SU-DHL-6 (cell line): ENCODE data around the gene MAML3.

Experiments used
- EZH2phosphoT487 ChIP-seq: fragments of 200-600 bp; sonication (generic), shearing (Covaris generic); conservative IDR thresholded peaks from 2 replicates; pipeline ENCODE4 v1.6.1; 2018; ENCODE audit warnings: mild to moderate bottlenecking, antibody characterized with exemption, low read length, moderate library complexity, mixed read lengths
- TF ChIP-seq, protein P1 (sequence below): fragments of 200-600 bp; sonication (generic); IDR thresholded peaks from one replicate; pipeline ENCODE4 v1.5.1; 2017; ENCODE audit warnings: antibody characterized with exemption, mild to moderate bottlenecking, low read length, moderate library complexity; ENCODE audit not compliant: insufficient read depth, poor library complexity, severe bottlenecking

DNA sequence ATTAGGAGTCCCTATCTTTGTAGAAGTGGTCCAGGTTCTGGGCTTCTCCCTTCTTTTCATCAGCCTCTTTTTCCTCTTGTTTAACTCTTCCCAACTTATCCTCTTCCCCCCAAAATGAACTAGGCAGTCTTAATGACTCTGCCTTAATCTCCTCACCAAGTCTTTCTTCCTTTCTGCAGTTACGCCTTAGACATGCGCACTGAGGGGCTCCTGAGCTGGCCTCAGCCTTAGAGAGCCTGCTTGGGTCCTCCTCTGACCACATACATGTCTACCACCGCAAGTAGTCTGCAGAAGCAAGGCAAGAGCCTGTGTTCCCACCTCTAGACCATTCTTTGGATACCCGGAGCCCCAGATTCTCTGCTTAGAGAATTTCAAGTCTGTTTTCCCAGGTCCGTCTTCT lies 288.4 kb downstream of the MAML3 start:
- TF ChIP-seq EZH2phosphoT487, result no peak
- TF ChIP-seq, protein P1, sequence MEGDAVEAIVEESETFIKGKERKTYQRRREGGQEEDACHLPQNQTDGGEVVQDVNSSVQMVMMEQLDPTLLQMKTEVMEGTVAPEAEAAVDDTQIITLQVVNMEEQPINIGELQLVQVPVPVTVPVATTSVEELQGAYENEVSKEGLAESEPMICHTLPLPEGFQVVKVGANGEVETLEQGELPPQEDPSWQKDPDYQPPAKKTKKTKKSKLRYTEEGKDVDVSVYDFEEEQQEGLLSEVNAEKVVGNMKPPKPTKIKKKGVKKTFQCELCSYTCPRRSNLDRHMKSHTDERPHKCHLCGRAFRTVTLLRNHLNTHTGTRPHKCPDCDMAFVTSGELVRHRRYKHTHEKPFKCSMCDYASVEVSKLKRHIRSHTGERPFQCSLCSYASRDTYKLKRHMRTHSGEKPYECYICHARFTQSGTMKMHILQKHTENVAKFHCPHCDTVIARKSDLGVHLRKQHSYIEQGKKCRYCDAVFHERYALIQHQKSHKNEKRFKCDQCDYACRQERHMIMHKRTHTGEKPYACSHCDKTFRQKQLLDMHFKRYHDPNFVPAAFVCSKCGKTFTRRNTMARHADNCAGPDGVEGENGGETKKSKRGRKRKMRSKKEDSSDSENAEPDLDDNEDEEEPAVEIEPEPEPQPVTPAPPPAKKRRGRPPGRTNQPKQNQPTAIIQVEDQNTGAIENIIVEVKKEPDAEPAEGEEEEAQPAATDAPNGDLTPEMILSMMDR, result no peak
